ENCODE measurements around the gene FER1L5. TPM values are rescaled to one million over a fixed set of nuclear protein-coding genes. Genes with fewer than 3 reads are reported as not detected.

FER1L5 gene
- total RNA-seq, 1 donor, result 0.86 TPM

- TF ChIP-seq, protein P1, sequence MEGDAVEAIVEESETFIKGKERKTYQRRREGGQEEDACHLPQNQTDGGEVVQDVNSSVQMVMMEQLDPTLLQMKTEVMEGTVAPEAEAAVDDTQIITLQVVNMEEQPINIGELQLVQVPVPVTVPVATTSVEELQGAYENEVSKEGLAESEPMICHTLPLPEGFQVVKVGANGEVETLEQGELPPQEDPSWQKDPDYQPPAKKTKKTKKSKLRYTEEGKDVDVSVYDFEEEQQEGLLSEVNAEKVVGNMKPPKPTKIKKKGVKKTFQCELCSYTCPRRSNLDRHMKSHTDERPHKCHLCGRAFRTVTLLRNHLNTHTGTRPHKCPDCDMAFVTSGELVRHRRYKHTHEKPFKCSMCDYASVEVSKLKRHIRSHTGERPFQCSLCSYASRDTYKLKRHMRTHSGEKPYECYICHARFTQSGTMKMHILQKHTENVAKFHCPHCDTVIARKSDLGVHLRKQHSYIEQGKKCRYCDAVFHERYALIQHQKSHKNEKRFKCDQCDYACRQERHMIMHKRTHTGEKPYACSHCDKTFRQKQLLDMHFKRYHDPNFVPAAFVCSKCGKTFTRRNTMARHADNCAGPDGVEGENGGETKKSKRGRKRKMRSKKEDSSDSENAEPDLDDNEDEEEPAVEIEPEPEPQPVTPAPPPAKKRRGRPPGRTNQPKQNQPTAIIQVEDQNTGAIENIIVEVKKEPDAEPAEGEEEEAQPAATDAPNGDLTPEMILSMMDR (IDR thresholded peaks at IDR 0.05; ENCODE audit: insufficient read depth, low read depth, low read length), result no peak
- no peak for DNase-seq (ENCODE audit: low read depth)
- H3K4me3 ChIP-seq (ENCODE audit: low read depth, low read length), result no peak overlapping the region
These were observed 59.7 kb downstream of the FER1L5 start for GRCh38 chr2:96702098-96702785.

DNA sequence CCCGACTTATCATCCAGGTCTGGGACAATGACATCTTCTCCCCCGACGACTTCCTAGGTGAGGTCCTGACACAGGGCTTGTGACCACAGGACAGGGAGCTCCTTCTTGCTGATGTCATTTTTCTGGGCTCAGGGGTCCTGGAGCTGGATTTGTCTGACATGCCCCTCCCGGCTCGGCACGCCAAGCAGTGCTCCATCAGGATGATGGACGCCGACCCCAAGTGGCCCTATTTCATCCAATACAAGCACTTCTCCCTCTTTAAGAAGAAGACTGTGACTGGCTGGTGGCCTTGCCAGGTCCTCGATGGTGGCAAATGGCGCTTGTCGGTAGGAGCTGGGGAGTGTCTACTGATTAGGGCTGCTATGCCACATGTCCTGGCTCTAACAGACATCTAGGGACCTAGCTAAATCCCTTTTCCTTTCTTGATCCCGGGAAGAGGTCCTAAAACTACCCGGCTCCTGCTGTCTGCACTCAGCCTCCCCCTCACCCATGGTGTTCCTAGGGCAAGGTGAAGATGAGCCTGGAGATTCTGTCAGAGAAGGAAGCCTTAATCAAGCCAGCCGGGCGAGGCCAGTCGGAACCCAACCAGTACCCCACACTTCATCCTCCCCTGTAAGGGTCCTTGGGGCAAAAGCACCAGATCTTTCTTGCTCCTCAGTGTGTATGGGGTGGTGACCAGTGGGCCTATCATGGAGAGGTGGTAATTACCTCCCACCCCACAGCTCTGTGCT lies 60.6 kb downstream of the FER1L5 start:
- TF ChIP-seq, protein P1 (IDR thresholded peaks at IDR 0.05; ENCODE audit: insufficient read depth, low read depth, low read length), result no peak
- DNase-seq (ENCODE audit: low read depth), result no peak
- no peak overlapping the region for H3K4me3 ChIP-seq (ENCODE audit: low read depth, low read length)

DNA sequence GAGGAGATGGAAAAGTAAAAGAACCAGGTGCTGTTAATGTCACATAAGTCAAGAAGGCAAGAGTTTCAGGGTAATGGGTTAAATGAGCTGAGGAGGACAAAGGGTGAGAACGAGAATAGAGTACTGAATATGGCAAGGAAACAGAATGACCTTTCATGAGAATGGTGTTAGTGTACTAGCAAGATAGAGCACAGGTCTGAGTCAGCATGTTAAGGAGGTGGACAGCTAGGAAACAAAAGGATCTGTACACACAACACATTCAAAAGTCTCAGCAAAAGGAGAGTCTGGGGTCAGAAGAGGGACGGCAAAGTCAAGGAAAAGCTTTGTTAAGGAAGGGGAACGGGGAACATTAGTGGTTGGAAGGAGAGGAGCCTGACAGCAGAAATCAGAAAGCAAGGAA lies 68.4 kb downstream of the FER1L5 start:
- no peak overlapping the region for H3K4me3 ChIP-seq (ENCODE audit: low read depth, low read length)
- TF ChIP-seq, protein P1 (IDR thresholded peaks at IDR 0.05; ENCODE audit: insufficient read depth, low read depth, low read length), result no peak
- DNase-seq (ENCODE audit: low read depth), result no peak

DNA sequence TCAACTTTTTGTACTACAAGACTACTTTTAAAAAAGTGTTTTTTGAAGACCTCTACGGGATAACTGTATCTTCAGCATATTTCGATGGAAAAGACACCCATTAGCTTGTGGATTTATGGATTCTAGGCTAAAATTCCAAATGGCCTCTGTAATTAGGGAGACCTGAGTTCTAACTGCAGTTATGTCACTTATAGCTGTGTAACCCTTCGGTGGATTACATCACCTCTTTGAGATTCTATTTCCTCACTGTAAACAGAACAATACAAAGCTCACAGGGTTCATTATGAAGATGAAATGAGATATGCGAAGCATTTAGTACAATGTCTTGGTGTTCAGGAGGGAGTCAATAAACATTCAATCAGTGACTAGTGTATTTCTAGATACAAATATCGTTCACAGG lies 73.1 kb downstream of the FER1L5 start:
- H3K4me3 ChIP-seq (ENCODE audit: low read depth, low read length), result no peak overlapping the region
- DNase-seq (ENCODE audit: low read depth), result peak; percentile 18
- TF ChIP-seq, protein P1 (IDR thresholded peaks at IDR 0.05; ENCODE audit: insufficient read depth, low read depth, low read length), result no peak

- TF ChIP-seq, protein P1 (IDR thresholded peaks at IDR 0.05; ENCODE audit: insufficient read depth, low read depth, low read length), result no peak
- no peak for DNase-seq (ENCODE audit: low read depth)
- H3K4me3 ChIP-seq (ENCODE audit: low read depth, low read length), result no peak overlapping the region
These were observed 73.8 kb downstream of the FER1L5 start for GRCh38 chr2:96716388-96716787.

- no peak for DNase-seq (ENCODE audit: low read depth)
- no peak overlapping the region for H3K4me3 ChIP-seq (ENCODE audit: low read depth, low read length)
- TF ChIP-seq, protein P1 (IDR thresholded peaks at IDR 0.05; ENCODE audit: insufficient read depth, low read depth, low read length), result no peak
These were observed 83.6 kb downstream of the FER1L5 start for GRCh38 chr2:96726131-96726530.

Data from fibroblast of villous mesenchyme (primary cell).